Mesendoderm (in vitro differentiated cells): ENCODE results near the gene RAPGEF4. TPM values are rescaled to one million over a fixed set of nuclear protein-coding genes. Genes with fewer than 3 reads are reported as not detected.

ENCODE experiments used
- small RNA-seq: library from polyadenylated mRNA; stranded (forward); fragments of <200 nt; extraction: miRNeasy Mini kit (QIAGEN cat#:217004); gene quantifications from one replicate; pipeline ENCODE3, GENCODE V24; 2013; ENCODE audit not compliant: insufficient read depth

Gene RAPGEF4

Small RNAs within 50 kb of the gene (small RNA-seq; reads per million reads assigned to genes)
- gene RF01210: not detected
